HG03066 (cell line): ENCODE results near the gene SPG7.
"Not testable (repeated sequence)": the region's sequence is repeated elsewhere in the genome, so short reads cannot be mapped to it uniquely, and the experiment has no call there.

ENCODE experiments used
- ATAC-seq: cut with Tn5 transposase; IDR thresholded peaks from one replicate; pipeline ENCODE4 v1.9.1; 2021; ENCODE audit warnings: low read depth; ENCODE audit not compliant: unreplicated experiment

SPG7 gene

GRCh38 chr16:89507834-89508590 lies at the start of gene SPG7:
TSS of gene SPG7 (plus strand) at chr16:89508403. CDS start at chr16:89508418, 15 bp downstream.
- ATAC-seq, result peak; percentile 57

DNA sequence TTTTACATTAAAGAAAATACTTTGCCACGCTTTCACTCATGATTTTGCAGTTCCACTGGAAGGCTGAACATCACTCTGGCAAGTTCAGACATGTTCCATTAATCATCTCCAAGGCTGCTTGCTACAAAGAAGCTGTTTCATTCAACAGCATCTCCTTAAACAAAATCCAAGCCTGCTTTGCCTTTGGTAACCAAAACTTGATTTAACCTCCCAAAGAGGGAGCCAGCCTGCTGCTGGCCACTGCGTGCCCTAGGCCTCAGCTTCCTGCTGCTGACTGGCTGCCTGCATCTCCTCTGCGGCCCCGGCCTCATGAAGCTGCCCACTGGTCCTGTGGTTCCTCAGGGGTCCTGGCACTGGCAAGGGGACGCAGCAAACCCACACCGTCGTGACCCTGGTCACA lies 49.7 kb upstream of the SPG7 start:
- no peak for ATAC-seq

DNA sequence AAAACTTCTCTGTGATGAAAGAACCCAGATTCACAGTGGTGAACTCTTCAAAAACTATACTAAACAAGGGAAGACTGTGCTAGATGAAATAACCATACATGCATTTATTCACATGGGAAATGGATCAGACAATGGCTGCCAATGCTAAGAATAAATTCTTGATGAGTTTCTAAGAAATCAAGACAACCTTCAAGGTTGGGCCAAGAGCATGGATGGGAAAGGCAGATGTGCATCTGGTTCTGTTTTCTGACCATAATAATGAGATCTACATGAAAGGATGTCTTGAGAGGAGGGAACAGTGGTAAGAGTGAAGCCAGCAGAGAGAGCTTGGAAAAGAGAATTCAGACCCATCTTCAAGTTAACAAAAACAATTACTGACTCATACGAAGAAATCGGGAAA lies 49.2 kb upstream of the SPG7 start:
- no peak for ATAC-seq

- no peak for ATAC-seq
Measured at GRCh38 chr16:89460556-89460955, 47.6 kb upstream of the SPG7 start.

- not testable (repeated sequence) for ATAC-seq
Measured at GRCh38 chr16:89461890-89462289, 46.3 kb upstream of the SPG7 start.

- not testable (repeated sequence) for ATAC-seq
Measured at GRCh38 chr16:89462639-89463038, 45.6 kb upstream of the SPG7 start.

DNA sequence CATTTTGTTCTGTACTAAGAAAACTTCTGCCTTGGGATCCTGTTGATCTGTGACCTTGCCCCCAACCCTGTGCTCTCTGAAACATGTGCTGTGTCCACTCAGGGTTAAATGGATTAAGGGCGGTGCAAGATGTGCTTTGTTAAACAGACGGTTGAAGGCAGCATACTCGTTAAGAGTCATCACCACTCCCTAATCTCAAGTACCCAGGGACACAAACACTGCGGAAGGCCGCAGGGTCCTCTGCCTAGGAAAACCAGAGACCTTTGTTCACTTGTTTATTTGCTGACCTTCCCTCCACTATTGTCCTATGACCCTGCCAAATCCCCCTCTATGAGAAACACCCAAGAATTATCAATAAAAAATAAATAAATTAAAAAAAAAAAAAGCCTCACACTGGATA lies 44.9 kb upstream of the SPG7 start:
- ATAC-seq, result not testable (repeated sequence)

DNA sequence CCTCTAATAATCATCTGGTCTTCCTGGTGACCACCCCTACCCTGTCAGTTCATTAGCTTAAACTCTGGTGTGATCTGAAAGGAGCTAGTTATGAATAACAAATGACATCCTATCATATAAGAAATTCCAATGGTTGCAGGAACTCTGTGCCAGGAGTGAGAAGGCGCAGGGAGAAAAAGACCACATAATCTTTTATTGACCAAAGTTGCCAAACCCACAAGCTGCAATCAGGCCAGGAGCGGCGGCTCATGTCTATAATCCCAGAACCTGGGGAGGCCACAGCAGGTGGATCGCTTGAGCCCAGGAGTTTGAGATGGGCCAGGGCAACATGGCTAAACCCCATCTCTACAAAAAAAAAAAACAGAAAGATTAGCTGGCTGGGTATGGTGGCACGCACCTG lies 41.3 kb upstream of the SPG7 start:
- ATAC-seq, result no peak

DNA sequence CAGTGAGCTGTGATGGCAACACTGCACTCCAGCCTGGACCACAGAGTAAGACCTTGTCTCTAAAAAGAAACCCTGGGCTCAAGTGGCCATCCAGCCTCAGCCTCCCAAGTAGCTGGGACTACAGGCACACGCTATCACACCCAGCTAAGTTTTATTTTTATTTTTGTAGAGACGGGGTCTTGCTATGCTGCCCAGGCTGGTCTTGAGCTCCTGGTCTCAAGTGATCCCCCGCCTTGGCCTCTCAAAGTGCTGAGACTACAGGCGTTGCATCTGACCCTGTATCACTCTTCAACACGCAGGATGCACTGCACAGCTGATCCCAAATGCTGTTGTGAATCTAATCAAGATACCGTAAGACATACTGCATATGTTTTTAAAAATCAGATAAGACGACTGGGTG lies 40.8 kb upstream of the SPG7 start:
- no peak for ATAC-seq

DNA sequence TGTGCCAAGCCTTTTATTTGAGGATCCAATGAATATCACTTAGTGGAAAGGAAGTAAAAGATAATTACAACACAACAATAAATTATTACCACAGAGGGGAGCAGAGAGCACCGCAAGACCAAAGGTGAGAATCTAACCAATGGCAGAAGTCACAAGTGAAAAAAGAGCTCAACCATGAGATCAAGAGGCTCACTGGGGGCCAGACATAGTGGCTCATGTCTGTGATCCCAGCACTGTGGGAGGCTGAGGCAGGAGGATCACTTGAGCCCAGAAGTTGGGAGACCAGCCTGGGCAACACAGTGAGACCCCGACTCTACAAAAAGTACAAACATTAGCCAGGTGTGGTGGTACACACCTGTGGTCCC lies 35.5 kb upstream of the SPG7 start:
- ATAC-seq, result no peak

DNA sequence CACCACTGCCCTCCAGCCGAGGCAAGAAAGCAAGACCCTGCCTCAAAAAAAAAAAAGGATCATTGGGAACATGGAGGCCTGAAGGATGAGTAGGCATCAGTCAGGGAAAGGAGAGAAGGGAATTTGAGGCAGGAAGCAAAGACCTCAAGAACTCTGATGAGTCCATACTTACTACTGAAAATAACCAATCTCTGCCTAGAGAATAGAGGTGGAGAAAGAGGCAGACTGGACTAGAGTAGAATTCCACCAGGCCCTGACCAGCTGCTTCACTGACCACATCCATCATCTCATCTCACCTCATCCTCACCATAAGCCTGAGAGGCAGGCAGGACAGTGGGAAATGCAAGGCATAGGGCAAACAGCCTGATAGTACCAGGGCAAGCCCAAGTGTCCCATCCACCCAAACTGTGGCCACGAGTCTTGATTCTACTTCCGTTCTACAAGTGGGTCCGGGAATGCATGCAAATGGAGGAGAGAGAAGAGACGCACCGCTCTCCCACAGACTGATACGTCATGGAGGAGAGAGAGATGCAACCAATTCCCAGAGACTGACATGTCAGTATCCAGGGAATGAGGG lies 35.0 kb upstream of the SPG7 start:
- ATAC-seq, result no peak

GRCh38 chr16:89473791-89474414 lies 34.3 kb upstream of the SPG7 start:
- no peak for ATAC-seq

DNA sequence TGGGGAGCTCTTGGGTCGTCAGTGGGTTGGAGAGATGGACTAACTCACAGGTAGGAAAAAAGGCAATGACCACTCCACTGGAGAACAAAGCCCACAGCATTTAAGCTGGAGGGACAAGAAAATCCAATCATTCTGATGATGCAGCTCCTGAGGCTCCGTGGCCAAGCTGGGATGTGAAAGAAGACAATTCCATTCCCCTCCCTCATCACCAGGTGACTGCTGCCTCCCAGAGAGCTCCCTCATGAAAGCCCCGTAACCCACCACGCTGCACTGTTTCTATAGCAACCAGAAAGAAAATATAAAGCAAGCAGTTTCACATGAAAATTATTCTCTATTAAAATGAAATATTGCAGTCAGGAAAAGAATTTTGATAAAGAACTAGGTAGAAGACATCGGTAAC lies 33.1 kb upstream of the SPG7 start:
- no peak for ATAC-seq

DNA sequence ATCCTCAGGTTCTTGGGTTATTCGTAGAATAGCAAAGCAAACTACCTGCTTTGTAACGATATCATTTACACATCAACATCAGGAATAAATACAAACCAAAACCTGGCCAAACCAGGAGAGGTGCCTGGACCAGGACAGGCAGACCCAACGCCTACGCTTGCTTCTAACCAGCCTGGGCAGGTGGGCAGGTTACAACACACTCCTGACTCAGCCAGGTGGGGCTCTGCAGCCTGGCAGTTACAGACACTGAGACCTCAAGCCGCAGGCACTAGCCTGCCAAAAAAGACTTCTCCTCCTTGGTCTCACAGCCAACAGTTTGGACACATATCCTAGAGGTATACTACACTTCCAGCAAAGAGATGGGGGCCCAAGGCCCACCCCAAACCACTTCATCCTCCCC lies 31.8 kb upstream of the SPG7 start:
- ATAC-seq, result no peak

DNA sequence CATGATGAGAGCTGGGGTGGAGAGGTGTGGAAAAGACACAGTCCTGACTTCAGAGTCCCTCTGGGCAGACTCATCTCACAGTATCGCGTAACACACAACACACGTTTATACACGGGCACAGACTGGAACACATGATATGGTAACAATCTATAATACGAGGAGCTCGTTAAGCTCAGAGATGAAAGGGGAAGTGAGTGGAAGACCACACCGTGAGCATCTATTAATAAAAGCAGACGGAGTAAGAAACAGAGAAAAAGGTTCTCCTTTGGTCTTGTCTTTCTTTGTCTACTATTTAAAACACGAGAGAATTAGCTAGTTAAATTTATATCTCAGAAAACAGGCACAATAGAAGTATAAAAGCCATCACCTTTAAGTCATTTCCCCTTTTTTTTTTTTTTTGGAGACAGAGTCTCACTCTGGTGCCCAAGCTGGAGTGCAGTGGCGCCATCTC lies 31.4 kb upstream of the SPG7 start:
- peak; percentile 72 for ATAC-seq

DNA sequence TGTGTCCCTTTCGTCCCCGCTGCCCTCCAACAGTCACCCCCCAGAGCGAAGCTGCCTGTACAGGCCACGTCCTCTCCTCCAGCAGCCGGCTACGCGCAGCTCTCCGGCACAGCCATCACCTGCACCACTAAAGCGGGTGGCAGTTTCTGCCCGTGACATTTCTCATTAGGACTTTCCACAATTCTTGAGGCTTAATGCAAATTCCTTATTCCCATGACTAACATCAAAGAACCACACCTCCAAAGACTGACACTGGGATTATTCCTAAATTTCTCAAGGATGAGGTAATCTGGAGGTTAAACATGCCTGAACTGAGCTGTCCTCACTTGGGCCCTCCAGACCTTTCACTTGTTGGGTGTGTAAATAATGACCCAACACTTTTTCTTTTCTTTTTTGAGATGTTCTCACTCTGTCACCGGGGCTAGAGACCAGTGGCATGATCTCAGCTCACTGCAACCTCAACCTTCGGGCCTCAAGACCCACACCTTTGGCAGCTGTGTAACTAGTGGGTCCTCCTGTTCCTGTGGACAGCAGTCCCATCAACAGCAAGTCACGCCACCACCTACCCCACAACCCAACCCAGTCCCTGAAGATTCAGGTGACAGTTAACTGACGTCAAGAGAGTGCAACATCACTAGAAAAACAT lies 29.5 kb upstream of the SPG7 start:
- ATAC-seq, result no peak

DNA sequence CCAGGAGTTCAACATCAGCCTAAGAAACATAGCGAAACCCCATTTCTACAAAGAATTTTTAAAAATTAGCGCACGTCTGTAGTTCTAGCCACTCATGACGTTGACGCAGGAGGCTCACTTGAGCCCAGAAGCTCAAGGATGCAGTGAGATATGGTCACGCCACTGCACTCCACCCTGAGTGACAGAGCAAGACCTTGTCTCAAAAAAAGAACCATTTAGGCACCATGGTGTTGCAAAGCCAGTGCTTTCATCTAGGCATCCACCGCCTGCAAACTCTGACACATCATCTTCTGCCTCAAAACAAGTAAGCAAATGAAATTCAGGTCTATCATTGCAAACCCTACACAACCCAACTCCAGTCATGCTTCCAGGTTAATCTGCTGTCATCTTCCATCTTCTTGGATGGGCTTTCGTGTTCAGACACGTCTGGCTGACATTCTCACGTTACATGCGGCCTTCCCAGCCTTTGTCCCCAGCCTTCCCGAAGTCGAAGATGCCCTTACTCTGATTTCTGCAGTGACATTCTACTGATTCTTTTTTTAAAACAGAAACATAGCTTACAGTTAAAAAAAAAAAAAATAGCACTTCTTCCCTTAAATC lies 26.7 kb upstream of the SPG7 start:
- no peak for ATAC-seq

- no peak for ATAC-seq
Measured at GRCh38 chr16:89482150-89482816, 25.9 kb upstream of the SPG7 start.

- ATAC-seq, result no peak
Measured at GRCh38 chr16:89482817-89483205, 25.4 kb upstream of the SPG7 start.

GRCh38 chr16:89484041-89484501 lies 24.1 kb upstream of the SPG7 start:
- no peak for ATAC-seq
